Liver (tissue), 9 donors: ENCODE measurements around the gene SRGN. TPM values are rescaled to one million over a fixed set of nuclear protein-coding genes. Genes with fewer than 3 reads are reported as not detected.
"Not testable (repeated sequence)": the region's sequence is repeated elsewhere in the genome, so short reads cannot be mapped to it uniquely, and the experiment has no call there.

Experiments used
- DNase-seq: peaks from one replicate; pipeline ENCODE4 v3.0.0-alpha.2; 2017; ENCODE audit warnings: low spot score
- H3K27ac ChIP-seq, 2 donors: one replicate each; pipeline ENCODE4 v1.7.0; 2013; ENCODE audit warnings: inconsistent platforms in 2 of 2, low read length in 2 of 2, control low read depth in 1 of 2, low read depth in 1 of 2, mild to moderate bottlenecking in 1 of 2
- H3K27me3 ChIP-seq, 4 donors: one replicate each; pipeline versions ENCODE4 v1.6.1 to v1.7.0; 2013; ENCODE audit warnings: low read length in 3 of 4, inconsistent platforms in 1 of 4, mild to moderate bottlenecking in 1 of 4, moderate library complexity in 1 of 4; ENCODE audit not compliant: control insufficient read depth in 4 of 4, insufficient read depth in 4 of 4
- H3K36me3 ChIP-seq, 4 donors: one replicate each; pipeline versions ENCODE4 v1.6.1 to v1.7.0; 2013; ENCODE audit warnings: low read length in 3 of 4, mild to moderate bottlenecking in 3 of 4, low read depth in 1 of 4, moderate library complexity in 1 of 4; ENCODE audit not compliant: control insufficient read depth in 4 of 4, insufficient read depth in 3 of 4
- H3K4me1 ChIP-seq, 4 donors: one replicate each; pipeline versions ENCODE4 v1.6.1 to v1.7.0; 2013; ENCODE audit warnings: low read length in 3 of 4, mild to moderate bottlenecking in 3 of 4, moderate library complexity in 1 of 4; ENCODE audit not compliant: control insufficient read depth in 4 of 4, insufficient read depth in 4 of 4
- H3K4me3 ChIP-seq, 3 donors: one replicate each; pipeline versions ENCODE4 v1.6.1 to v1.7.0; 2013; ENCODE audit warnings: low read length in 3 of 3, control low read depth in 1 of 3, low read depth in 1 of 3, mild to moderate bottlenecking in 1 of 3
- H3K9ac ChIP-seq, 2 donors: one replicate each; pipeline ENCODE4 v1.7.0; 2013; ENCODE audit warnings: low read length in 2 of 2, mild to moderate bottlenecking in 2 of 2, moderate library complexity in 2 of 2, control low read depth in 1 of 2, low read depth in 1 of 2
- H3K9me3 ChIP-seq, 4 donors: one replicate each; pipeline versions ENCODE4 v1.6.1 to v1.7.0; 2013; ENCODE audit warnings: low read length in 3 of 4; ENCODE audit not compliant: control insufficient read depth in 4 of 4
- ATF3 ChIP-seq: IDR thresholded peaks from 2 replicates; pipeline ENCODE4 v1.6.1; 2016; ENCODE audit warnings: antibody characterized with exemption
- EGR1 ChIP-seq, 2 donors: IDR thresholded peaks; 2 replicates each; pipeline ENCODE4 v1.6.1; 2016 to 2018; ENCODE audit warnings: antibody characterized with exemption in 2 of 2, low read depth in 2 of 2
- FOXA1 ChIP-seq: IDR thresholded peaks from 2 replicates; pipeline ENCODE4 v1.6.1; 2016; ENCODE audit warnings: antibody characterized with exemption
- FOXA2 ChIP-seq: IDR thresholded peaks from 2 replicates; pipeline ENCODE4 v1.6.1; 2016; ENCODE audit warnings: antibody characterized with exemption
- GABPA ChIP-seq, 2 donors: IDR thresholded peaks in 1 of 2; conservative IDR thresholded peaks in 1 of 2; 2 replicates each; pipeline ENCODE4 v1.6.1; 2016; ENCODE audit warnings: antibody characterized with exemption in 2 of 2, mild to moderate bottlenecking in 1 of 2, moderate library complexity in 1 of 2
- HNF4A ChIP-seq, 2 donors: conservative IDR thresholded peaks; 2 replicates each; pipeline ENCODE4 v1.6.1; 2016; ENCODE audit warnings: antibody characterized with exemption in 2 of 2, mild to moderate bottlenecking in 2 of 2
- HNF4G ChIP-seq: IDR thresholded peaks from 2 replicates; pipeline ENCODE4 v1.6.1; 2016; ENCODE audit warnings: antibody characterized with exemption
- JUND ChIP-seq, 2 donors: IDR thresholded peaks; 2 replicates each; pipeline ENCODE4 v1.6.1; 2016; ENCODE audit warnings: antibody characterized with exemption in 2 of 2
- MAX ChIP-seq: IDR thresholded peaks from 2 replicates; pipeline ENCODE4 v1.6.1; 2016; ENCODE audit warnings: antibody characterized with exemption
- NR2F2 ChIP-seq: IDR thresholded peaks from 2 replicates; pipeline ENCODE4 v1.6.1; 2016; ENCODE audit warnings: antibody characterized with exemption
- RAD21 ChIP-seq, 2 donors: IDR thresholded peaks; 2 replicates each; pipeline ENCODE4 v1.6.1; 2016; ENCODE audit warnings: antibody characterized with exemption in 2 of 2, mild to moderate bottlenecking in 2 of 2
- REST ChIP-seq: IDR thresholded peaks from 2 replicates; pipeline ENCODE4 v1.6.1; 2016; ENCODE audit warnings: antibody characterized with exemption, mild to moderate bottlenecking
- RXRA ChIP-seq, 2 donors: IDR thresholded peaks; 2 replicates each; pipeline ENCODE4 v1.6.1; 2017 to 2018; ENCODE audit warnings: antibody characterized with exemption in 2 of 2, mild to moderate bottlenecking in 1 of 2
- SP1 ChIP-seq: IDR thresholded peaks from 2 replicates; pipeline ENCODE4 v1.6.1; 2018; ENCODE audit warnings: antibody characterized with exemption, mild to moderate bottlenecking
- TAF1 ChIP-seq: conservative IDR thresholded peaks from 2 replicates; pipeline ENCODE4 v1.6.1; 2016; ENCODE audit warnings: antibody characterized with exemption, mild to moderate bottlenecking
- ZBTB33 ChIP-seq: IDR thresholded peaks from 2 replicates; pipeline ENCODE4 v1.6.1; 2016; ENCODE audit warnings: antibody characterized with exemption
- WGBS: extraction: QIAGEN DNeasy Blood & Tissue Kit; methylation state at CpG from one replicate; pipeline ENCODE4 v1.1.7; 2013; 5-methylcytosine and 5-hydroxymethylcytosine counted together
- polyA plus RNA-seq, 2 donors: library from polyadenylated mRNA; stranded (reverse) in 1 of 2; unstranded in 1 of 2; fragments of 200-250 nt in 1 of 2; fragments of >200 nt in 1 of 2; fragmentation: Nextera tagmentation in 1 of 2; extraction: Ambion mirVana in 1 of 2; gene quantifications; one replicate each; pipeline versions ENCODE4 v1.2.1 to v1.2.3, GENCODE V29; 2013 to 2015
- total RNA-seq, 2 donors: library from RNA; depleted of rRNA; stranded (reverse); fragments of >200 nt; gene quantifications; one replicate each; pipeline ENCODE4 v1.2.3, GENCODE V29; 2014
- donor health status: healthy.
- donor health status: healthy.
- donor health status: healthy.
- donor health status: healthy.
- donor health status: healthy.

Gene SRGN
- total and polyA plus RNA-seq, 4 donors = 19.5 to 305 (median 41.3) TPM

- Histone ChIP-seq H3K27me3 (no peaks in the 10 kb centered on the region), H3K4me1 (no peaks in the 10 kb centered on the region), H3K9ac (no peak overlapping the region), H3K4me3 (no peak overlapping the region), H3K36me3 (peaks cover 0 to 6% (median 0%) of the 10 kb centered on the region in 4 donors), H3K27ac (no peak overlapping the region), H3K9me3 (no peaks in the 10 kb centered on the region)
- no peak for DNase-seq
- no peak for TF ChIP-seq REST
- TF ChIP-seq HNF4G = no peak
- TF ChIP-seq GABPA (IDR thresholded peaks at IDR 0.05 in 1 of 2, conservative IDR thresholded peaks at IDR 0.05 in 1 of 2) = no peak
- TF ChIP-seq FOXA2 = no peak
- TF ChIP-seq RXRA (IDR thresholded peaks at IDR 0.05) = no peak
- no peak for TF ChIP-seq NR2F2
- TF ChIP-seq MAX = no peak
- no peak for TF ChIP-seq HNF4A (conservative IDR thresholded peaks at IDR 0.05)
- whole genome bisulfite sequencing = 89% methylated on average over 1 of the region's 1 CpG
Observed at GRCh38 chr10:69141304-69141703, 53.4 kb downstream of the SRGN start.

GRCh38 chr10:69142074-69142473 lies 54.2 kb downstream of the SRGN start:
- not testable (repeated sequence) for H3K36me3 ChIP-seq, DNase-seq, H3K9ac ChIP-seq, H3K4me3 ChIP-seq, H3K27ac ChIP-seq, H3K27me3 ChIP-seq, H3K9me3 ChIP-seq, H3K4me1 ChIP-seq
- 96% methylated on average over 3 of the region's 3 CpGs for WGBS

GRCh38 chr10:69142983-69143382 lies 55.1 kb downstream of the SRGN start:
- Histone ChIP-seq H3K4me3 (no peak overlapping the region), H3K9me3 (no peaks in the 10 kb centered on the region), H3K27me3 (no peaks in the 10 kb centered on the region), H3K36me3 (peaks cover 0 to 2% (median 0%) of the 10 kb centered on the region in 4 donors), H3K4me1 (peaks cover 0 to 2% (median under 1%) of the 10 kb centered on the region in 4 donors), H3K9ac (no peak overlapping the region), H3K27ac (no peak overlapping the region)
- WGBS = 74% methylated on average over 3 of the region's 3 CpGs
- DNase-seq = no peak
- TF ChIP-seq ATF3 (no peak), NR2F2 (no peak), EGR1 (IDR thresholded peaks at IDR 0.05; ENCODE audit: low read depth in 2 of 2) (no peak), FOXA1 (no peak), ZBTB33 (no peak), JUND (IDR thresholded peaks at IDR 0.05) (no peak), MAX (no peak), SP1 (no peak), FOXA2 (no peak), RAD21 (IDR thresholded peaks at IDR 0.05) (no peak), HNF4A (conservative IDR thresholded peaks at IDR 0.05) (no peak), HNF4G (no peak), TAF1 (no peak), REST (no peak), GABPA (IDR thresholded peaks at IDR 0.05 in 1 of 2, conservative IDR thresholded peaks at IDR 0.05 in 1 of 2) (no peak), RXRA (IDR thresholded peaks at IDR 0.05) (no peak)
